ENCODE data around the gene FHL2.

FHL2 gene

GRCh38 chr2:105387225-105387624 is 11.6 kb downstream of the FHL2 start:
- no peak for TF ChIP-seq CTCF (conservative IDR thresholded peaks at IDR 0.05; ENCODE audit: control insufficient read depth, insufficient read depth, low read depth, low read length)
- no peak overlapping the region for H3K4me3 ChIP-seq (ENCODE audit: control insufficient read depth, low read depth, low read length)
- DNase-seq (ENCODE audit: low read depth) = no peak

- H3K4me3 ChIP-seq (ENCODE audit: control insufficient read depth, low read depth, low read length) = no peak overlapping the region
- DNase-seq (ENCODE audit: low read depth) = no peak
Observed at GRCh38 chr2:105385731-105386540, 12.9 kb downstream of the FHL2 start.

GRCh38 chr2:105384861-105385260 is 14.0 kb downstream of the FHL2 start:
- no peak for DNase-seq (ENCODE audit: low read depth)
- no peak for TF ChIP-seq CTCF (conservative IDR thresholded peaks at IDR 0.05; ENCODE audit: control insufficient read depth, insufficient read depth, low read depth, low read length)
- H3K4me3 ChIP-seq (ENCODE audit: control insufficient read depth, low read depth, low read length) = no peak overlapping the region

More at GRCh38 chr2:105385731-105386540, 12.9 kb downstream of the FHL2 start:
- TF ChIP-seq CTCF (conservative IDR thresholded peaks at IDR 0.05; ENCODE audit: control insufficient read depth, insufficient read depth, low read depth, low read length) = no peak

- TF ChIP-seq CTCF (conservative IDR thresholded peaks at IDR 0.05; ENCODE audit: control insufficient read depth, insufficient read depth, low read depth, low read length) = no peak
- H3K4me3 ChIP-seq (ENCODE audit: control insufficient read depth, low read depth, low read length) = no peak overlapping the region
Observed at GRCh38 chr2:105384216-105384615, 14.6 kb downstream of the FHL2 start.

GRCh38 chr2:105383432-105384166 is 15.3 kb downstream of the FHL2 start:
- H3K4me3 ChIP-seq (ENCODE audit: control insufficient read depth, low read depth, low read length) = no peak overlapping the region
- no peak for TF ChIP-seq CTCF (conservative IDR thresholded peaks at IDR 0.05; ENCODE audit: control insufficient read depth, insufficient read depth, low read depth, low read length)
- DNase-seq (ENCODE audit: low read depth) = no peak

More at GRCh38 chr2:105384216-105384615, 14.6 kb downstream of the FHL2 start:
- no peak for DNase-seq (ENCODE audit: low read depth)

GRCh38 chr2:105382177-105382576 is 16.7 kb downstream of the FHL2 start:
- DNase-seq (ENCODE audit: low read depth) = no peak
- no peak for TF ChIP-seq CTCF (conservative IDR thresholded peaks at IDR 0.05; ENCODE audit: control insufficient read depth, insufficient read depth, low read depth, low read length)
- no peak overlapping the region for H3K4me3 ChIP-seq (ENCODE audit: control insufficient read depth, low read depth, low read length)
